Kidney capillary endothelial cell (primary cell): Measurements from ENCODE around the gene ADGRA3.
A peak's percentile ranks its signal among the peaks of the same experiment; 100 is the strongest.
"Not testable (repeated sequence)": the region's sequence is repeated elsewhere in the genome, so short reads cannot be mapped to it uniquely, and the experiment has no call there.

ENCODE experiments used
- DNase-seq: peaks from one replicate; pipeline ENCODE4 v3.0.0-alpha.2; 2018; ENCODE audit warnings: low spot score

The ADGRA3 gene

DNA sequence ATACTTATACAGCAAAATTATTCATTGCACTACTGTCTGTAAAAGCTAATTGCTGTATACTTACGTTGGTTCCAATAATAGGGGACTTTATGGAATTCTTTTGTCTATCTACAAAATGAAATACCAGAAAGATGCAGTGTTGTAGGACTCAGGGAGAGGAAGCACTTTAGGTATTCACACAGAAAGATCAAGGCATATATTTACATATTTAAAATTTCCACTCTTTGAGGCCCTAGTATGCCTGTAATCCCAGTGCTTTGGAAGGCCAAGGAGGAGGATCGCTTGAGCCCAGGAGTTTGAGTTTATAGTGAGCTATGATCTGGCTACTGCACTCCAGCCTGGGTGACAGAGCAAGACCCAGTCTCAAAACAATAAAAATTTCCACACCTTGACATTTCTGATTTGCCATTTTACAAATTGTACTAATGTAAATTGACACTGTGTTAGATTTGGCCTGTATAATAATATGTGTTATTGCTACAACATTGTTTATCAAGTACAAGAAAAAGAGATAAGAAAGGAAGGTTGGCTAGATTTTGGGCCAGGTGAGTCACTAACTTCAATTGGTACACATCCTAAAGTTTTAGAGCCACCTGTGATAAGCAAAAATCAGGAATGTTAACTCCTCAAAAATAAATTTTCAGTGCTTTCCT lies 35.1 kb downstream of the ADGRA3 start:
- DNase-seq = no peak

DNA sequence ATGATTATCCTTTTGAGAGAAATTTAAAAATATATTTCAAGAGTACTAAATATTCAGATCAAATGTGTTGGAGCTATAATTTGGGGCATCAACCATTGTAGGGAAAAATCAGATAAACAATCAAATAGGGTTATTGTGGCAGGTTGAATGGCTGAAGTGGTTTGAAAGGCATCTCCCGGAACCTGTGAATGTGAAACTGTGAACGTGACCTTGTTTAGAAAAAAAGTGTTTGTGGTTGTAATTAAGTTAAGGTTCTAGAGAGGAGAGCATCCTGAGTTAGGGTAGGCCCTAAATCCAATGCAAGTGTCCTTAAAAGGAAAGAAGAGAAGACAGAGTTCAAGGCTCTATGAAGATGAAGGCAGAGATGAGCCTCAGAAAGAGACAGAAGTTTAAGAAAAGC lies 37.4 kb downstream of the ADGRA3 start:
- no peak for DNase-seq

DNA sequence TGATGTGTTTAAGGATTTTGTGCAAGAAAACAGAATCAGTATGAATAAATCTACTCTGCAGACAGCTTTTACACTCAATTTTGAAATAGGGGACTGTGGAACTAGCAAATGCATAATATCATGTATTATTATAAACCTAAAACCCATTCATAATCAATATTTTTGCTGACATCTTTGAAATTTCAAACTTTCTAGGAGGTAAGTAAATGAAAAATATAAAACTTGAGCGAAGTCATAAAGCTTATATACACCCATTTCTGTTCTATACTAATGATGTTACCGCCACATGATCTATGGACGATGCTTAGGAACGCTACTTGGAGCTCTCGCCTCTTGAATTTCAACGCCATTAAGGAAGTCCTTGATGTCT lies 38.1 kb downstream of the ADGRA3 start:
- DNase-seq = no peak

GRCh38 chr4:22477136-22477812 lies 38.6 kb downstream of the ADGRA3 start:
- no peak for DNase-seq

GRCh38 chr4:22476011-22476410 lies 39.9 kb downstream of the ADGRA3 start:
- no peak for DNase-seq

DNA sequence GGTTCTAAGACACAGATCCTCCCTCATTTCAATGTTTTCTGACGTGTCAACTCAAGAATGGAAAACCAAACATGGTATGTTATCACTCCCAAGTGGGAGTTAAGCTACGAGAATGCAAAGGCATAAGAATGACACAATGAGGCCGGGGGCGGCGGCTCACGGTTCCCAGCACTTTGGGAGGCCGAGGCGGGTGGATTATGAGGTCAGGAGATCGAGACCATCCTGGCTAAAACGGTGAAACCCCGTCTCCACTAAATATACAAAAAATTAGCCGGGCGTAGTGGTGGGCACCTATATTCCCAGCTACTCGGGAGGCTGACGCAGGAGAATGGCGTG lies 40.6 kb downstream of the ADGRA3 start:
- DNase-seq = not testable (repeated sequence)

DNA sequence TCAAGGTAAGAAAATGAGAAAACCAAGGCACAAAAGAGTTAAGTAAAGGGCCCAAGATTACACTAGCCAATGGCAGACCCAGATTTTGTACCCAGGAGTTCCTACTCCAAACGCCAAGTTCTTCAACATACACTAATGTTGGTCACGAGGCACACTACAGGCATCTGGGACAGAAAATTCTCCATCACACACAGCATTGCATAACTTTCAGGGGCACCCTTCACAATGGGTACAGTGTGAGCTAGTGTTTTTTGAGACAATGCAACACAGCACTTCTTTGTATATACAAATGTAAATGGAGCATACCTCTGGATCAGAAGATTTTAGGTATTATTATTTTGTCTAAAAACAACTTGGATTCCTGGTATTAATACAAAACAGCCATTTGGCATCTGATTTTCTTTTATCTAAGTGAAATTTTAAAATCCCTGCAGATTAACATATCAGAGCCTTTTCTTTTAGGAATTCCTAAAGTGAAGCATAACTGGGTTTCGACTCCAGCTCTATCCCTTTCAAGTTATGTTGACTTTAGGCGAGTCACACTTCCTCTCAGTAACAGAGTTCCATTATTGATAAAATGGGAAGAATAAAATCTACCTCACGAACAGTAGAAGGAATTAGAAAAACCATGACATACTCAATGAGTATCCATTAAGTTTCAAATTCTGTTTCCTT lies 41.1 kb downstream of the ADGRA3 start:
- peak; percentile 20 for DNase-seq

DNA sequence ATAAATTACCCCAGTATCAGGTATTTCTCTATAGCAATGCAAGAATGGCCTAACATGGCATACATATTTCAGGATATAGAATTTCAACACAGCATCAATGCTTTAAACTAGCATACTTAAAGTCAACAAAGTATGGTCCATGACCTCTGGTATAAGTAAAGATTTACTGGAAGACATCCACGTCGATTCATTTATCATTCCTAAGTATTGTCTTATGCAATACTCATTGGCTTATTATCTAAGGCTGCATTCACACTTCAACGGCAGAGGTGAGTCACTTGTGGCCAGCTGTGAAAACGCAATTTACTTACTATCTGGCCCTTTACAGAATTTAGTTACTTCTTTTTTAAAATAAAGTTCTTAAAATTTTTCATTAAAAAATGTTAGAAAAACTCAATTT lies 42.6 kb downstream of the ADGRA3 start:
- DNase-seq = no peak

DNA sequence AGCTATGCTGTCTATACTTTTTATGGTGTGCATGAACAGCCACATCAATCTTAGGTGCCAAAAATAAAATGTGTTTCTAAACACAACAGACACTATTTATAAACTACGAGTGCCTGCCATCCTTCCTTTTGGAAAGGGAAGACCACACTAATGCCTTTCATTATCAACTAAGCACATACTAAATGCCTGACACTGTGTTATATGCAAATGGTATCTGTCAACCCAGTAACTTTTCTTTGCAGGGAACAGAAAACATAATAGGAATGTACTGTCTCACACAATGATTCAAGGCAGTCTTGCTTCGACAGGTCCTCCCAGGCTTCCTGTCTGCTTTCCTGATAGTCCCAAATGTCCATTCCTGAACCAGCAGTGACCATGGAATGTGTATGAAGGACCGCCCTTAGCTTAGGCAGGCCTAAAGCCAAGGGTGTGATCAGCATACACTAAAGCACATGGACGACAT lies 43.8 kb downstream of the ADGRA3 start:
- DNase-seq = peak; percentile 4

GRCh38 chr4:22471419-22471818 lies 44.4 kb downstream of the ADGRA3 start:
- DNase-seq = no peak

DNA sequence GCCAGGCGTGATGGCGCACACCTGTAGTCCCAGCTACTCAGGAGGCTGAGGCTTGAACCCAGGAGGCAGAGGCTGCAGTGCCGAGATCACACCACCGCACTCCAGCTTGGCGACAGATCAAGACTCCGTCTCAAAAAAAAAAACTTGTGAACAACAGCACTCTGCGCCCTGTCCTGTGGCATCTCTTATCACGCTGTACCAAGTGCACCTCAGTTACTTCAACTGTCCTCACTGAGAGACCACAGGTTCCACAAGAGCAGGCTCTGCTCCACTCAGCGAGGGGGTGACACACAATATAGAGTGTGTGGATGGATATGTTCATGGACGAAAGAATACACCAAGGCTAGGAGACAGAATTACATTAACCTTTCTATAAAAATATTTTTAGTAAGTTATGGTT lies 49.3 kb downstream of the ADGRA3 start:
- DNase-seq = no peak

GRCh38 chr4:22465996-22466395 lies 49.9 kb downstream of the ADGRA3 start:
- DNase-seq = no peak

- no peak for DNase-seq
Observed at GRCh38 chr4:22465349-22465748, 50.5 kb downstream of the ADGRA3 start.

GRCh38 chr4:22463179-22463578 lies 52.7 kb downstream of the ADGRA3 start:
- DNase-seq = no peak

DNA sequence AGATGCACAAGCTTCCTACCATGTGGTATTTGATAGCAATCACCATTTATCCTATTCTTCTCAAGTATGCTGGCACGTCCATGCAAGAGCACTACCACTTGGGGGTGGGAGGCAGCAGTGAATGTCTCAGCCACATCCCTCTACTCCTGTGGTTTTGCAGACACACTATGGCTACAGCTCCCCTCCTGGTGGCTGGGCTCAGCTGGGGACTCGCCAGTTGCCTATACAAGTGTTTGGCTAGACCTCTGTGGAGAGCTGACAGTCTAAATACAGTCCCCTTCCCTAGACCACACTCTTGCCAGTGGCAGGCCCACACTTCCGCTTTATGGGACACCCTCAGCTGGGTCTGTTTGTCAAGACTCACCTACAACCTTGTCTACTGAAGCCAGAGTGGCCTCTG lies 53.2 kb downstream of the ADGRA3 start:
- DNase-seq = no peak

GRCh38 chr4:22460266-22460665 lies 55.6 kb downstream of the ADGRA3 start:
- DNase-seq = no peak

- DNase-seq = no peak
Observed at GRCh38 chr4:22458098-22458497, 57.8 kb downstream of the ADGRA3 start.

GRCh38 chr4:22457348-22457747 lies 58.5 kb downstream of the ADGRA3 start:
- no peak for DNase-seq

DNA sequence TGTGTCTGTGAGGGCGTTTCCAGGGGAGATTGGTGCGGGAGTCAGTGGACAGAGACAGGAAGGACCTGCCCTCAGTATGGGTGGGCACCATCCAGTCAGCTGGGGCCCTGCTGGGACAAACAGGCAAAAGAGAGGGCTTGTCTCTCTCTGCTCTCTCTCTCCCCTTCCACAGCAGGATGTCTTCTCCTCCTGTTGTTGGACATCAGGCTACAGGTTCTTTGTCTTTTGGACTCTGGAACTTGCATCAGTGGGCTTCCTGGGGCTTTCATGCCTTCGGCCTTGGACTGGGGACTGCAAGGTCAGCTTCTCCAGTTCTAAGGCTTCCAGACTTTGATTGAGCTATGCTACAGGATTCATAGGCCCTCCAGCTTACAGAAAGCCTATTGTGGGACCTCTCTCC lies 59.6 kb downstream of the ADGRA3 start:
- no peak for DNase-seq

GRCh38 chr4:22454955-22455354 lies 60.9 kb downstream of the ADGRA3 start:
- DNase-seq = no peak

- no peak for DNase-seq
Observed at GRCh38 chr4:22454216-22454838, 61.5 kb downstream of the ADGRA3 start.

DNA sequence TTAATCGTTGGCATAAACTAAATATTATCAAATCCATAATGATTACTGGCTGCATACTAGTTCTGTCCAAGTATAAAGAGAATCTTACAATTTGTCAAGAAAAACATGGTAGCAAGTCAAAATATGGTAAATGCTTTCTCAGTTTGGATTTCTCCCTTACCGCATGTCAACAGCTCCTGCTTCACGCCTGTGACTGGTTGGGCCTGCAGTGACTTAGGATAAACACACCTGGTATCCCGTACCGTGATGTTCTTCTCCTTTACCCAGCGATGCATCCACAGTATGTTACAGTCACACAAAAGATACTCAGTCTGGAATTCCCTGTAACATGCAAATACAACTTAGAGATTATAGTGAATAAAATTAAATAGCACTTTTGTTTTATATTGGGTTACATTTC lies 71.1 kb downstream of the ADGRA3 start:
- no peak for DNase-seq

GRCh38 chr4:22442956-22443355 lies 72.9 kb downstream of the ADGRA3 start:
- no peak for DNase-seq
